ENCODE measurements around the gene CBR4.
"Not testable (repeated sequence)": the region's sequence is repeated elsewhere in the genome, so short reads cannot be mapped to it uniquely, and the experiment has no call there.

Gene CBR4

DNA sequence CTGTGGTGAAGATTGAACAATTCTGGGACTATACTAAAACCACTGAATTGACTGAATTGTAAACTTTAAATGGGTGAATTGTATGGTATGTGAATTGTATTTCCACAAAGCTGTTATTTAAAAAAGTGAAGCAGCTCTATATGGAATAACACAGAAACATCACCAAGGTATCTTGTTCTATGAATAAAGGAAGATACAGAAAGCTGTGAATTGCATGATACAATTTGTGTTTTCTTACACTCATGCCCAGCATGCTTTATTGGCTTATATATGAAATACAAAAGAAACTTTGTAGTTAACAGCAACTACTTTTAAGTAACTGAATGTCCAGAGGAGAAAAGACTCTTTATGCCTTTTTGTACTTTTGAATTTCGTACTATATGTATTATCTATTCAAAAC lies 11.5 kb downstream of the CBR4 start:
- TF ChIP-seq JUND (IDR thresholded peaks at IDR 0.05; ENCODE audit: low read depth): no peak
- no peak for DNase-seq (ENCODE audit: low read depth in 1 of 2, low spot score in 1 of 2)
- in situ Hi-C loops (cut with HindIII; ENCODE audit: low pct_unique_long_range_greater_than_20kb, low sequenced_read_pairs): no loop called here

DNA sequence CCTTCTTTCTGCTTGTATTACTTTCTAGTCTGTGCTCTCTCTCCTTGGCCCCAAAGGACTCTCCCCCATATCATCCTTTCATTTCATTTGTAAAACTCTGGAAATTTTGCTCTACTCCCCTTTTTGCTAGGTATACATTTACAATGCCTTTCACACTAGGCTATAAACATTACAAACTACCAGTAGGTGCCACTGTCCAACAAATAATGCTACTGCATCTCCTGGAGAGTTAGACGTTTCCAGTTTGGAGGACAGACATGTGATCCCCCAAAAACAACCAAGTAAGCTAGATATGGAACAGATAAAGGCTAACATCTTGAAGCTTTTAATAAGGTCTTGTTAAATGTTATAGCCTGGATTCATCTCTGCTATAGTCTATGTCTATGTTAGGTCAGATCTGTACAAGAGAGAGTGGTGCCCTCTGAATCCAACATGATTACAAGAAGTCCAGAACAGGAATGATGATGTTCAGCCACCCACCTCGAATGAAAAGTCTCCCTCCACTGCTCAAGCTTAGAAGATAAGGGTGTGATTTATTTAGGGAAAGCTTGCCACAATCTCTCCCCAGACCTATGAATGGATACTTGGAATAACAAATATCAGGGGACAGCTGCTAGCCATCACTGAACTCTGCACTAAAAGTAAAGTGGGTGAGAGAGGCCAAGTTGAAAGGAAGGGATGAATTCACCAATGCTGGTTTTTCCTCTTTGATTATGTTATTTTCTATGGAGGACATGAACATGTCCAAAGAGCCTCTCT lies 14.3 kb downstream of the CBR4 start:
- in situ Hi-C loops (cut with HindIII; ENCODE audit: low pct_unique_long_range_greater_than_20kb, low sequenced_read_pairs): no loop called here
- DNase-seq (ENCODE audit: low read depth in 1 of 2, low spot score in 1 of 2): peak in 1 of 2 experiments; percentile 49
- no peak for TF ChIP-seq JUND (IDR thresholded peaks at IDR 0.05; ENCODE audit: low read depth)

DNA sequence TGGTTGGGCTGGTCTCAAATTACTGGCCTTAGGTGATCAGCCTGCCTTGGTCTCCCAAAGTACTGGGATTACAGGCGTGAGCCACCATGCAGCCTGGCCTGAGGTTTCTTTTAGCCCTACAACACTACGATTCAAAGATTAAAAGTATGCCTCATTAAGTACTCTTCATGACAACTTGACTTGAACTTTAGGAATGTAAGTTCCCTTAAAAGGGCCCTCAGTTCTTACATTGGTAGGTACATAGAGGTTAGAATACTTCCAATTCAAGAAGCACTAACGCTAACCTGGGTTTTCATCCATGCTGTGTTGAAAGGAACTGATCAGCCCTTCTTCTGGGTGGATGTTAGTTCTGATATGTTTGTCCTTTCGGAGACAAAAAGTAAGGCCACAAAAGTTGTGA lies 15.1 kb downstream of the CBR4 start:
- TF ChIP-seq JUND (IDR thresholded peaks at IDR 0.05; ENCODE audit: low read depth): no peak

DNA sequence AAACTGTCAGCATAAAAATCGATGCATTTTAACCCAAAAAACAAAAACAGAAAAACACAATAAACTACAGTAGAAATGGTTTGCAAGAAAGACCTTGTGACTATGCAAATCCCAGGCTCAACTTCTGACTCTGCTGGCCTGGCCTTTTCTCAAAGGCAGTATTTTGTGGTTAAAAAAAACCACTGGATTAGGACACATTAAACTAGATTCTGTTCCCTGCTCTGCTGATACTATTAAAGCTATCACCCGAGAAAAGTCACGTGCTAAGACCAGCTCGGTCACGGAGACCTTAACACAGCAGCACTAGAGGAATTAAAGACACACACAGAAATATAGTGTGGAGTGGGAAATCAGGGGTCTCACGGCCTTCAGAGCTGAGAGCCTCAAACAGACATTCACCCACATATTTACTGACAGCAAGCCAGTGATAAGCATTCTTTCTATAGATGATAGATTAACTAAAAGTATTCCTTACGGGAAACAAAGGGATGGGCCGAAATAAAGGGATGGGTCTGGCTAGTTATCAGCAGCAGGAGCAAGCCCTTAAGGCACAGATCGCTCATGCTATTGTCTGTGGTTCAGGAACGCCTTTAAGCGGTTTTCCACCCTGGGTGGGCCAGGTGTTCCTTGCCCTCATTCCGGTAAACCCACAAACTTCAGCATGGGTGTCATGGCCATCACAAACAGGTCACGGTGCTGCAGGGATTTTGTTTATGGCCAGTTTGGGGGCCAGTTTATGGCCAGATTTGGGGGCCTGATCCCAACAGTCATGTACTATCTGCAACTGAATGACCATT lies 16.1 kb downstream of the CBR4 start:
- TF ChIP-seq JUND (IDR thresholded peaks at IDR 0.05; ENCODE audit: low read depth): no peak
- DNase-seq (ENCODE audit: low read depth in 1 of 2, low spot score in 1 of 2): no peak
- in situ Hi-C loops (cut with HindIII; ENCODE audit: low pct_unique_long_range_greater_than_20kb, low sequenced_read_pairs): no loop called here

More for the DNA sequence above, 15.1 kb downstream of the CBR4 start:
- DNase-seq (ENCODE audit: low read depth in 1 of 2, low spot score in 1 of 2): no peak
- in situ Hi-C loops (cut with HindIII; ENCODE audit: low pct_unique_long_range_greater_than_20kb, low sequenced_read_pairs): no loop called here

DNA sequence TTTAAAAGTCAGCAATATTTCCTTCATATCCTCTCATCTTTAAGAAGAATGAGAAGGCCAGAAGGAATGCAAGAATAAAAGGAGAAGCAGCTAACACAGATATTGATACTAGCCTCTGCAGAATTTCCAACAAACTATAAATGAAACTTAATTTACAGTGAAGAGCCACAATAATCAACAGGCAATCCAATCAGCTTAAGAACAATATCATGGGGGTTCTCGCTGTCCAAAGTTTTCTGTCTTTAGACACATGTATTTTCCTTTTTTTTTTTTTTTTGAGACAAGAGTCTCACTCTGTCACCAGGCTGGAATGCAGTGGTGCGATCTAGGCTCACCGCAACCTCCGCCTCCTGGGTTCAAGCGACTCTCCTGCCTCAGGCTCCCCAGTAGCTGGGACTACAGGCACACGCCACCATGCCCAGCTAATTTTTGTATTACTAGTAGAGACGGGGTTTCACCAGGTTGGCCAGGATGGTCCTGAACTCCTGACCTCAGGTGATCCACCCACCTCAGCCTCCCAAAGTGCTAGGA lies 17.0 kb downstream of the CBR4 start:
- in situ Hi-C loops (cut with HindIII; ENCODE audit: low pct_unique_long_range_greater_than_20kb, low sequenced_read_pairs); DNase-seq (ENCODE audit: low read depth in 1 of 2, low spot score in 1 of 2): not testable (repeated sequence)

DNA sequence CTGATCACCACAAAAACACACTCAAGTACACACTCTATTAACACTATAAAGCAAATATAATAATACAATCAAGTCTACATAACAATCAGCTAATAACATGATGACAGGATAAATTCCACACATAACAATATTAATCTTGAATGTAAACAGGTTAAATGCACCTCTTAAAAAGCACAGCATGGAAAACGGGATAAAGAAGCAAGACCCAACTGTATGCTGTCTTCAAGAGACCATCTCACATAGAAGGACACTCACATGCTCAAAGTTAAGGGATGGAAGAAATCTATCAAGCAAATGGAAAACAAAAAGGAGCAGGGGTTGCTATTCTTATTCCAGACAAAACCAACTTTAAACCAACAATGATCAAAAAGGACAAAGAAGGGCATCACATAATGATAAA lies 28.1 kb downstream of the CBR4 start:
- in situ Hi-C loops (cut with HindIII; ENCODE audit: low pct_unique_long_range_greater_than_20kb, low sequenced_read_pairs): no loop called here
- DNase-seq (ENCODE audit: low read depth in 1 of 2, low spot score in 1 of 2): no peak
- TF ChIP-seq JUND (IDR thresholded peaks at IDR 0.05; ENCODE audit: low read depth): no peak

DNA sequence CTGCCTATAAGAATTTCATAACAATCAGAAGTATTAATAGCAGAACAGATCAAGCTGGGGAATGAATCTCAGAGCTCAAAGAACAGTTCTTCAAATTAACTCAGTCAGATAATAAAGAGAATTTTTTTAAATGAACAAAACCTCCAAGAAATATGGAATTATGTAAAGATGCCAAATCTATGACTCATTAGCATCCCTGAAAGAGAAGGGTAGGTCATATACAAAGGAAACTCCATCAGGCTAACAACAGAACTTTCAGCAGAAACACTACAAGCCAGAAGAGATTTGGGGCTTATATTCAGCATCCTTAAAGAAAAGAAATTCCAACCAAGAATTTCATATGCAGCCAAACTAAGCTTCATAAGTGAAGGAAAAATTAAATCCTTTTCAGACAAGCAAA lies 28.6 kb downstream of the CBR4 start:
- TF ChIP-seq JUND (IDR thresholded peaks at IDR 0.05; ENCODE audit: low read depth): no peak
- in situ Hi-C loops (cut with HindIII; ENCODE audit: low pct_unique_long_range_greater_than_20kb, low sequenced_read_pairs): no loop called here
- DNase-seq (ENCODE audit: low read depth in 1 of 2, low spot score in 1 of 2): no peak

DNA sequence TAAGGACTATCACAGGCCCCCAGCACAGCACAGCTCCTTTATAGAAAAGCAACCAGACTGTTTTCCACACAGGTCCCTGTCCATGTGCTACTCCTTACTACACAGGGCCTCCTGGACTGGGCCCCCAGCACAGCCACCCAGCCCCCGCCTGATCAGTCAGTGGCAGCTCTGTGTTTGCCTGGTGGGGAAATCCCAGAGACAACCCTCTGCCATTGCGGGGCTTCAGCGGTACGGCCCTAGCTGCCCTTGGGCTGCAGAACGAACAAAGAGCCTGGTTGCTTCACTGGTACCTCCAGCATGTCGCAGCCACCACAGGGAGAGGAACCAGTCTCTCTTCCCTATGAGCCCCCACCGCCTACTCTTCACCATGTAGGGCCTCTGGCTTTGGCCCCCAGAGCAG lies 30.7 kb downstream of the CBR4 start:
- in situ Hi-C loops (cut with HindIII; ENCODE audit: low pct_unique_long_range_greater_than_20kb, low sequenced_read_pairs): no loop called here
- no peak for DNase-seq (ENCODE audit: low read depth in 1 of 2, low spot score in 1 of 2)
- TF ChIP-seq JUND (IDR thresholded peaks at IDR 0.05; ENCODE audit: low read depth): no peak

DNA sequence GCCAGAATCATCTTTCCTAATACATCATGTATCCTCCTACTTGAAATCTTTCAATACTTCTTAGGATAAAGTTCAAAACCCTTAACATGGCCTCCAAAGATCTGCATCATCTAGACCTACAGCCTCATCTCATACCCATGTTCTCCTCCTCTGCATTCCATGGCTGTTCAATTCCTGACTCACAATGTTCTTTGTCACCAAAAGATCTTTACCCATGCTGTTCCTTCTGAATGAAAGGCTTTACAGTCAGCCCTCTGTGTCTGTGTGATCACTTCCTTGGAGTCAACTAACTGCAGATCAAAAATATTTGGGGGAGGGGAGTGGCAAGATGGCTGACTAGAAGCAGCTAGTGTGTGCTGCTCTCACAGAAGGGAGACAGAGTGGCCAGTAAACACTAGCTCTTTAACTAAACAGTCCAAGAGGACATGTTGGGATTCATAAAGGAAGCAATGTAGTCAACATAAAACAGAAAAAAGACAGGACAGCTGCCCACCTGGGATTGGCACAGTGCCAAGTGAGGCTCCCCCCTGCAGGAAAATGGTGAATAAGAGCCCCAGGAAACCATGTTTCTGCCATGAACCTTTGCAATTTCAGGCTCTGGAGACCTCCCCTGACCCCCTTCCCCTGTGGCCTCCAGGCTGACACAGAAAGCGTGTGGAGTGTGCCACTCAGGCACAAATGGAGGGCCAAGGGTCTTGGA lies 31.9 kb downstream of the CBR4 start:
- DNase-seq (ENCODE audit: low read depth in 1 of 2, low spot score in 1 of 2): no peak
- no peak for TF ChIP-seq JUND (IDR thresholded peaks at IDR 0.05; ENCODE audit: low read depth)
- in situ Hi-C loops (cut with HindIII; ENCODE audit: low pct_unique_long_range_greater_than_20kb, low sequenced_read_pairs): no loop called here

DNA sequence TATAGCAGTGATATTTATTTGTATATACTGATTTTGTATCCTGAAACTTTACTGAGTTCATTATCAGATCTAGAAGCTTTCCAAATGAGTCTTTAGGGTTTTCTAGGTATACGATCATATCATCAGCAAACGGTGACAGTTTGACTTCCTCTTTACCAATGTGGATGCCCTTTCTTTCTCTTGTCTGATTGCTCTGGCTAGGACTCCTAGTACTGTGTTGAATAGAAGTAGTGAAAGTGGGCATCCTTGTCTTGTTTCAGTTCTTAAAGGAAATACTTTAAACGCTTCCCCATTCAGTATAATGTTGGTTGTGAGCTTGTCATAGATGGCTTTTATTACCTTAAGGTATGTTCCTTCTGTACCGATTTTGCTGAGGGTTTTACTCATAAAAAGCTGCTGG lies 37.5 kb downstream of the CBR4 start:
- in situ Hi-C loops (cut with HindIII; ENCODE audit: low pct_unique_long_range_greater_than_20kb, low sequenced_read_pairs): no loop called here
- DNase-seq (ENCODE audit: low read depth in 1 of 2, low spot score in 1 of 2): no peak
- TF ChIP-seq JUND (IDR thresholded peaks at IDR 0.05; ENCODE audit: low read depth): no peak

DNA sequence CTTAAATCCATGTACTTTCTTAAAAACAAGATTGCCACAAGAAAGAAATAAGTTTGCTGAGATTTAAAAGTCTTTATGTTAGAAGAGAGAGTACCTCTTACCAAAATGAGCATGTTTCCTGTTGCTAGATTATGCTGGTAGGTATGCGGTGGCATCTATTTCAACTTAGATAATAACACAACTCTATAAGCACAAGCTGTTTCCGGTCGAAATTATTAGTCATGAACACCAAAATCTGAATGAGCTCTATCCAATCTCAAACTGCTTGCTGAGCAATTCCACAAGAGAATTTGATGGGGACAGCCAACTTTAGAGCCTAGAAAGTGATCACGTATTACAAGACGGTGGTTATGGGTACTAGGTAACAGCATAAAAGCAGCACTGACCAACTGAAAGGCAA lies 49.3 kb downstream of the CBR4 start:
- no peak for TF ChIP-seq JUND (IDR thresholded peaks at IDR 0.05; ENCODE audit: low read depth)
- no peak for DNase-seq (ENCODE audit: low read depth in 1 of 2, low spot score in 1 of 2)
- in situ Hi-C loops (cut with HindIII; ENCODE audit: low pct_unique_long_range_greater_than_20kb, low sequenced_read_pairs): no loop called here

DNA sequence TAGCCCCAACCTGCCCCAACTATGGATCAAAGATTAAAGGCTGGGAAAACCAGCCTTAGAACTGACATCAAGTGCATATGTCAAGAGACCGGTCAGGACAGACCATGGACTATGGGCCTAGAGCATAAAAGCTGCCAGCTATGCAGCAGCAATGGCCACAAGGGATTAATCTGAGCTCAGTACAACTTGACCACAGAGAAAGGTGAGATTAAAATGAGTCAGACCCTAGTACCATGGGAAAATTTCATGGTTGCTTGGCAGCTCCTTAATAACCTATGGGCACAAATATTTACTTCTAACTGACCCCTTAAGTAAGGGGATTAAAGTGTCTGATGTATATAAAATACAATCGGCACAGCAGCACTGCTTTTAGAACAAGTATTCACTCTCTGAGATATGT lies 54.4 kb downstream of the CBR4 start:
- no peak for DNase-seq (ENCODE audit: low read depth in 1 of 2, low spot score in 1 of 2)
- in situ Hi-C loops (cut with HindIII; ENCODE audit: low pct_unique_long_range_greater_than_20kb, low sequenced_read_pairs): no loop called here
- TF ChIP-seq JUND (IDR thresholded peaks at IDR 0.05; ENCODE audit: low read depth): no peak

DNA sequence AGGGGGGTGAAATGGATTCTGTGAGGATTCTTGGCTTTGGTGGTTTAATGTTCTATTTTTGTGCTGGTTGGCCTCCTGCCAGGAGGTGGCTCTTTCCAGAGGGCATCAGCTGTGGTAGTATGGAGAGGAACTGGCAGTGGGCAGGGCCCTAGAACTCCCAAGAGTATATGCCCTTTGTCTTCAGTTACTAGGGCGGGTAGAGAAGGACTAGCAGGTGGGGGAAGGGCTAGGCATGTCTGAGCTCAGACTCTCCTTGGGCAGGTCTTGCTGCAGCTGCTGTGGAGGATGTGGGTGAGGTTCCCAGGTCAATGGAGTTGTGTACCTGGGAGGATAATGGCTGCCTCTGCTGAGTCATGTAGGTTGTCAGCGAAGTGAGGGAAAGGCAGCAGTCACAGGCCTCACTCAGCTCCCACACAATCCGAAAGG lies 57.2 kb downstream of the CBR4 start:
- DNase-seq (ENCODE audit: low read depth in 1 of 2, low spot score in 1 of 2); in situ Hi-C loops (cut with HindIII; ENCODE audit: low pct_unique_long_range_greater_than_20kb, low sequenced_read_pairs): not testable (repeated sequence)

All from T47D (cell line).